ENCODE measurements around the gene SDF4.

SDF4 gene, protein sequence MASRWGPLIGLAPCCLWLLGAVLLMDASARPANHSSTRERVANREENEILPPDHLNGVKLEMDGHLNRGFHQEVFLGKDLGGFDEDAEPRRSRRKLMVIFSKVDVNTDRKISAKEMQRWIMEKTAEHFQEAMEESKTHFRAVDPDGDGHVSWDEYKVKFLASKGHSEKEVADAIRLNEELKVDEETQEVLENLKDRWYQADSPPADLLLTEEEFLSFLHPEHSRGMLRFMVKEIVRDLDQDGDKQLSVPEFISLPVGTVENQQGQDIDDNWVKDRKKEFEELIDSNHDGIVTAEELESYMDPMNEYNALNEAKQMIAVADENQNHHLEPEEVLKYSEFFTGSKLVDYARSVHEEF

DNA sequence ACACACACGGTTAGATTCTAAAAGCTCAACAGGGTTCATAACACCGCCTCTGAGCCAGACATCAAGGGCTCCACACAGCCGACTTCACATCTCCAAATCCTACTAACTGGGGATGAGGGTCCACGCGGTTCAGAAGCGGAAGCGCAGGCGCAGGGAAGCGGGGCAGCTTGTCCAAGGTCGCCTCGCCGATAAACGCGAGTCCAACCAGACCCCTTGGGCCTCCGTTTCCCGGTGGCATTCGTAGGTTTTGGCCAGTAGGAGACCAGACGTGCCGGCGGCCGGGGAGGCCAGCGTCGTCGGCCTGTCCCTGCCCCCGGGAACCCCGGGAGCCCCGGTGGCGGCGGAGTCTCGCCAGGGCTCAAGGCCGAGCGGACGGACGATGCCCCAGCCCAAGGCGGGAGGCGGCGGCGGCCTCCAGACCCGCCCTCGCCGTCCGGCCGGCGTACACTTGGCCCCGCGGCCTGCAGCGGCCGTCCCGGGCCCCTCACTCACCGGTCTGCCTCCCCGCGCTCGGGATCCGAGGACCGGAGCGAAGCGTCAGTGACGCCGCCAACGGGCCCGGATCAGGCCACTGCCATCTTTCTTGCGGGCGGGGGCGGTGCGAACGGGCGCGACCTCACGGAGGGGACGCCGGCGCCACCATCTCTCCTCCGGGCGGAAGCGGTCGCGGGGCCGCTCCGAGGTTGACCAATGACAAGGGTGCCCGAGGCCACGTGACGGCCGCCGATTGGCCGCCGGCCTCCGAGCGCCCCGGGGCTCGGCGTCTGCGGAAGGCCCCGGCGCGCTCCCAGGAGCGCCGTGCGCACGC lies at the start of gene SDF4:
TSS of gene SDF4 (minus strand) at position 602 of the 808 bp plus-strand sequence. CDS start 3,229 bp downstream, outside the sequence.
- DNase-seq (ENCODE audit: low read depth, low spot score): peak; percentile 98

DNA sequence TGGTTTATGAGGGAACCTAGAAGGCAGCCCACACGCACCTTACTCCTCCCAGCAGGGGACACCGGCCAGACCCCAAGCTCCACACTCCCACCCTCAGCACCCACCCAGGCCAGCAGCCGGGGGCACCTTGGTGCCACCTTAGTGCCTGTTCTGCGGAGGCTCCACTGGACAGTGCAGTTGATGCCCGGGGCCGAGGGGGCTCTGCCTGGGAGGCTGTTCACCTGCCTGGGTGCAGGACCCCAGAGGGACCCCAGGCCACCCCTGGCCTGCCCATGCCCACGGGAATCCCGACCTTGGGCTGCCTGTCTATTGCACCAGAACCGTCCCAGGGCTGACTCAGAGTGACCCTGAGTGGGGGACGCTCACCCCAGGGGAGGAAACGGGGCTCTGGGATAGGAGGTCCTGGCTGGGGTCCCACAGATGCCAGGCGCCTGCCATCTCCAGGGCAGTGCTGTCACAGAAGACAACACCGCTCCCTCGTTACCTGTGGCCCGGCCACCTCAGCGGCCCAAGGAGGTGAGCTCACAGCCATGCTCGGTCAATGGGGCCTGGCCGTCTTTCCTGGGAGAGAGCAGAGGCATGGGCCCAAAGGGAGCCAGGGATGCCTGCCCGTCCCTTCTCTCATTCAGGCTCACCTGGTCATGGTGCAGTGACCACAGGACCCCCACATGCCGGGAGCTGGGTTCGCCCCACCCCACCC lies 49.1 kb upstream of the SDF4 start:
- DNase-seq (ENCODE audit: low read depth, low spot score): no peak

DNA sequence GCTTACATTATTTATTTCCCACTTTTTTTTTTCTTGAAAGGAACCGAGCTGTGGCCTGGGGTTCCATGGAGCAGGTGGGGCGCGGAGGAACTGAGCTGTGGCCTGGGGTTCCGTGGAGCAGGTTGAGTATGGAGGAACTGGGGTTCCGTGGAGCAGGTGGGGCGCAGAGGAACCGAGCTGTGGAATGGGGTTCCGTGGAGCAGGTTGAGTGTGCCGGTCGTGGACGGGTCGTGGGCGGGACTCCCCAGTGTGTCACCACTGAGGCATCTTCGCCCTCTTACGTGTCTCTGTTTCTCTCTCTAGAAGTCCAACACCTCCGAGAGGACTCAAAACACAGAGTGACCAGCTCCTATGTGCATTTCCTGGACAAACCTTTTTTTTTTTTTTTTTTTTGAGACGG lies 47.2 kb upstream of the SDF4 start:
- DNase-seq (ENCODE audit: low read depth, low spot score): no peak

DNA sequence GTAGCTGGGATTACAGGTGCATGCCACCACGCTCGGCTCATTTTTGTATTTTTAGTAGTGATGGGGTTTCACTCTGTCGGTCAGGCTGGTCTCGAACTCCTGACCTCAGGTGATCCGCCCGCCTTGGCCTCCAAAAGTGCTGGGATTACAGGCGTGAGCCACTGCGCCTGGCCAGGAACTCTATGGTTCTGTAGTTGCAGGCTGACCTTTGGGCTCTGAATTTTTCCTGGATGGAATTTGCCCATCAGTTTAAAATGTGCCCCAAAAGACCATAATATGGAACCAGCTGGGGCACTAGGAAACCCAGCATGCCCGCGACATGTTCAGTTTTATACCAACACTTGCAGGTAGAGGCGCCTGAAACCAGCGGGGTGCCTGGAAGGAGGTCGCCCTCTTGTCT lies 46.8 kb upstream of the SDF4 start:
- DNase-seq (ENCODE audit: low read depth, low spot score): no peak

DNA sequence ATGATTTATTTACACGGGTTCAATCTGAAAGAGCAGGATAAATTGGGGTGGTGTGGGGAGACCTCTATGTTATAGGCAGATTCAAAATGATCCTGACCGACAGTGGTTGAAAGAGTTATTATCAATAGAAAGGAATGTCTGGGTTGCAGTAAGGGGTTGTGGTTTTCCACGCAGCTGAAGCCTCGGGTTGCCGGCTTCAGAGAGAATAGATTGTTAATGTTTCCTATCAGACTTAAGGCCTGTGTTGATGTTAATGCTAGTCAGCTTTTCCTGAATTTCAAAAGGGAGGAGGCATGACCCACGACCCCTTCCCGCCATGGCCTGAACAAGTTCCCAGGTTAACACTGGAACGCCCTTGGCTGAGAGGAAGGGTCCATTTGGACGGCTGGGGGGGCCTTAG lies 44.0 kb upstream of the SDF4 start:
- no peak for DNase-seq (ENCODE audit: low read depth, low spot score)

DNA sequence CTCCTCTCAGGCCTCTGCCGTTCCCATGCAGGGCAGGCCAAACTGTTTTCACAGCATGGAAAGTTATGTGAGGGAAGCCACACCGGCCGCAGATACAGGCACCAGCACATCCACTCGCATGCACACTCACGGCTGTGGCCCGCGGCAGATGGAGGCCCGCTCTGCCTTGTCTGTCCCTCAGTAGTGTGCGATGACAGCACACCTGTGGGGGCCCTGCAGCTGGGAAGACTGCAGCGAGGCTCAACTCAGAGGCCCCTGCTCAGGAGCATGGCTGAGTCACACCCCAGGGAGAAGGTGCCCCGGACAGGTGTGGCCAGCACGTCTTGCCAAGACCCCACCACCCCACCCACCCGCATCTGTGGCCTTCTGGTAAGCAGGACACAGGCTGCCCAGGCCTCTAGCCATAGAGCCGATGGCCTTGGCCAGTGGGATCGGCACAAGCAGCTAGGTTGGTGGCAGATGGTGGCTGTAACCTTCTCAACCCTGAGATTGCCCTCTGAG lies 43.2 kb upstream of the SDF4 start:
- no peak for DNase-seq (ENCODE audit: low read depth, low spot score)

DNA sequence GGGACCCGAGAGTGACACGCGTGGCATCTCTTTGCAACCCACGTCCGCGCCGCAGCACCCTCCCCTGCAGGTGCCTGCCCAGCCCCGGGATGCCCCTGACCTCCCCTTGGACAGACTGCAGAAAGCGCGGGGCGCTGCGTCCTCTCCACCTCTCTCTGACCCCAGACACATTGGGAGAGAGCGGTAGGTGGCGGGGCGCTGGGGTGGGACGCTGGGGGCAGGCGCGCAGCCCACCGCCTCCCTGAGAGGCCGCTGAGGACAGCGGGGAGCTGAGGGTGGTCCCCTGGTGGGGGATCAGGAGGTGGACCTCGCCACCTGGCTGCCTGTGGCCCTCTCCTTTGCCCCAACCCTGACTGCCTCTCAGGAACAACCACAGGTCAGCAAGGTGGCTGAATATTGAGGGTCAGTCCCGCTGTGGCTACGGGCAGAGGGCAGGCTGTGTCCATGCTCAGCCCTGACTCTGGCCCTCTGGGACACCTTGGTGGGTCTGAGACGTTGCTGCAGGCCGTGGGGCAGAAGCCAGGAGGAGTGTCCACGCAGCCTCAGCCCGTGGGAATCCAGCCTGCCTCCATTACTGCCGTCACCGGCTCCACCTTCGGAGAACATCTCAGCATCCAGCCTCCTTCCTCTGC lies 42.6 kb upstream of the SDF4 start:
- DNase-seq (ENCODE audit: low read depth, low spot score): no peak

DNA sequence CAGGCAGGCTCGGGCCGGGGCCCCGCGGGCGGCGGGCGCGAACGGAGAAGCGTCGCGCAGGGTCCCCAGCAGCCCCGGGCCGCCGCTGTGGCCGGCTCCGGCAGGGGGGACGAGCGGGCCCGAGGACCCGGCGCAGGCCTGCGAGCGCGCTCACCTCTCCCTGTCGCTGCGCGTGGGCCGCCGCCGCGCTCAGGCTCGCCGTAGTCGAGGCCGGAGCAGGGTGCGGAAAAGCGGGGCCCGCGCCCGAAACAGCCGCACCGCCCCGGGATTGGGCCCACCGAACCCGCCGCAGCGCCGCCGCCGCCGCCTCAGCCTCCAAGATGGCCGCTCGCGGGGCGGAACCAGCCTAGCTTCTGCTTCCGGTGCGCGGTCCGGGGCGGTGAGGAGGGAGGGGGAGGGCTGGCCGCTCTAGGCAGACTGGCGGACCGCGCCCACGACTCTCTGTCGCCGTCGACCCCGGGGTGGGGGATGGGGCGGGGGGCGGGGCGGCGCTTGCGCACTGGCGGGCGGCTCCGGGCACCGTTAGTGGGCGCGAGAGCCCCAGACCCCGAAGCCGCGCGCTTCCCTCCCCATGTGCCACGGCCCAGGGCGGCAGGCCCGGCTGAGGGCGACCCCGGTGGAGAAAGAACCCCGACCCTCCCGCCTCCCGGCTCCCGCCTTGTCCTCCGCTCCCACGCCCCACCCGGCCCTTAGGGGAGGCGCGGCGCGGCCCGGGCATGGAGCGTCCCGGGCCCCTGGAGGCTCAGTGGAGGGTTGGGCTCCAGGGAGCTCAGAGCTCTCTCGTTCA lies 41.9 kb upstream of the SDF4 start, which contains the start of gene UBE2J2:
TSS of gene UBE2J2 (minus strand) at position 343 of the 787 bp plus-strand sequence. CDS start 5,862 bp downstream, outside the sequence.
- peak; percentile 86 for DNase-seq (ENCODE audit: low read depth, low spot score)

DNA sequence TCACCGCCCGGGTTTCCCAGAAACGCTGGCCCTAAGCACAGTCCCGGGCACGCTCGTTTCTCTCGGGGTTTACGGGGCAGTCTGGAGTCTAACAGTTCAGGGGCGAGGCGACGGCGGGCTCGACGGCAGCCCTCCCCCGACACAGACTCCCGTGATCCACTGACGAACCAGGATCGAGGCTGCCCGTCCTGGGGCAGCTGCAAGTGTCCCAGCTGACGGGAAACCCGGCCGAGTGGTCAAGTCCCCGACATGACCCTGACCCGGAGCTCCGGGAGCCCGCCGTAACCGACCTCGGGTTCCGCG lies 41.4 kb upstream of the SDF4 start:
- no peak for DNase-seq (ENCODE audit: low read depth, low spot score)

DNA sequence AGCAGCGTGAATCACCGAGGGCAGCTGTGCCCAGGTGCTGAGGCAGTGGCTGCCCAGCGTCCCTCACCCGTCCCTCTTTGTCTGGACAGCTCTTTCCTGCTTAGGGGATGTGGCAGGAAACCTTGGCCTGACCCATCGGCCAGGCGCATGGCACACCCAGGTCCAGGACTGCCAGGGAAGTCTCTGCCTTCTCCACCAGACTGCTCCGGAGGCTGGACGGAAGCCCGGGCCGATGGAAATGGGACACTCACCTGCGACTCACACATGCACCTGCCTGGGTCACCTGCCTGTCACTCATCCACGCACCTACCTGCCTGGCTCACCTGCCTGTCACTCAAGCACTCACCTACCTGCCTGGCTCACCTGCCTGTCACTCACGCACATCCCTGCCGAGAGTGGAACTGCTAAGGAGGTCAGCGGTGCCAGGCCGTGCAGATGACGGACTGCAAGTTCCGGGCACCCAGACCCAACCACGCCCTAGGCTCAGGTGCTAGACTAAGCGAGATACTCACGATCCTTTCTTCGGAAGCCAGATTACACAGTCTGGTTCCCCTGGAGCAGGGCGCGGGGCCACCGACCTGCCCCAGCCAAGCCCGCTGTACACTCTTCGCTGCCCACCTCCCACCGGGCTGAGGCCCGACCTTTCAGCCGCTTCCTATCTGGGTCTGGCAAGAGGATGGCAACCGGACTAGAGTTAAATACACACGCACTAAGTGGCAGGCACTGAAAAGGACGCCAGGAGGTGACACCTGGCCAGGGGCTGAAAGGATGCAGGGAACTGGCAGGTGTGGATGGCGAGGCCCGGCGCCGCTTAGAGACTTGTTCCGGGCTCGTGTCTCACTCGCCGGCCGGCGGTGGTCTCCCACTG lies 40.8 kb upstream of the SDF4 start:
- DNase-seq (ENCODE audit: low read depth, low spot score): no peak

DNA sequence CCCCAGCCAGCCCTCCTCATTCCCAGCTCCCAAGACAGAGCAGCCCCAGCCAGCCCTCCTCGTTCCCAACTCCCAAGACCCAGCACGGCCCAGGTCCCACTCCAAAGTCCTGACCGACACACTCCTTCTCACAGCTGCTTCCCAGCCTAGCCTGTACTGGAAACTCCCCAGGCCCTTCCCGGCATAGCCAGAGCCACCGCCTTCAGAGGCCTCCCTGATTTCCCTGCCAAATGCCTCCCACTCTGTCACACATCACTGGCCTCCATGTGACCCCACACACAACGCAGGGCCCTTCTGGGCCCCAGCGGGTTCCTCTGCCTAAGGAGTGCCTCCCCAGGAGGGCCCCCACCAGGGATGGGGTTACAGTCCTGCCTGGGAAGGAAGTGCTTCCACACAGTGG lies 39.0 kb upstream of the SDF4 start:
- no peak for DNase-seq (ENCODE audit: low read depth, low spot score)

DNA sequence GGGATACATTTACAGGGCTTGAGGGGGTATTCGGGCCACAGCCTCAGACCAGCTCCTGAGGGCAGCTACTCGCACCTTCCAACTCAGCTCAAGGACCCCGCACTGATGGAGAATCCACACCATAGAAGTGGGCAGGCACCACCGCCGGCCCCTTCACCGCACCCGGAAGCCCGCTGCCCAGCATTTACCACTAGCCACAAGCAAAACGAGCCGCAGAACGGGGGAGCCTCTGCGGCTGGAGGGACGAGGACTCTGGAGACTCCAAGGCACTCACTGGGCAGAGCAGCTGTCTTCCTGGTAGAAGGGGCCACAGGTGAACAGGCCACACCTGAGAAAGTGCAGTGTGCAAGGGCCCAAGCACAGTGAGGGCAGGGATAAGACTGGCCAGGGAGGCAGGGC lies 36.5 kb upstream of the SDF4 start:
- DNase-seq (ENCODE audit: low read depth, low spot score): no peak

DNA sequence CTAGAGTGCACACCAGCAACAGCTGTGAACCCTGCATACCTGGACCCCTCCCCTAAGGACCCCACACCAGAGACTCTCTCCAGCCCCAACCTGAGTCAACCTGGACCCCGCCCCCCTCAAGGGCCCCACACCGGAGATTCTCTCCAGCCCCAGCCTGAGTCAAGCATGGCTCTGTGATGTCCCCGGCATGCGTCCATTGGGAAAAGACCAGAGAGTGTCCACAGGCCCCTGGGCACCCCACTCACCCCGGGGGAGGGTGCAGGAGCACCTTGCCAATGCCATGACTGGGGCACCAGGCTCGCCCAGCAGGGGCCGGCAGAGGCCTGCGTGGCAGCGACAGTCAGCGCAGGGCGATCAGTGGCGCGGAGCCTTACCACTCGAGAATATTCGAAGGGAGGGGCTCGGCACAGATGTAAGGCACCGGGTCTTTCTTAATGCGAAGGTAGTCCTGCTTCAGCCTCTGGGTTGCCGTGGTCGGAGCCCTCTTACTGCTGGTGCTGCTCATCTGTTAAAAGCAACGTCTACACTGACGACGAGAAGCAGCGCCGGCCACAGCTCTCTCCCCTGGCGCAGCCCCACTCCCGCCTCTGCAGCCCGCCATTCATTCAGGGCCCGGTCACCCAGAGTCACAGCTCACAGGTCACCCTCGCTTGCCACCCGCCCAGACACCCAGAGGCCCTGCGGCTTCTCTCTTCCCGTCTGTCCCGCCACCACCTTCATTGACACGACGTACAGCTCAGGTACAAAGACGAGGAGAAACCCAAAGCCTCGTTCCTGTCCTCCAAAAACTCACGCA lies 35.9 kb upstream of the SDF4 start:
- no peak for DNase-seq (ENCODE audit: low read depth, low spot score)

DNA sequence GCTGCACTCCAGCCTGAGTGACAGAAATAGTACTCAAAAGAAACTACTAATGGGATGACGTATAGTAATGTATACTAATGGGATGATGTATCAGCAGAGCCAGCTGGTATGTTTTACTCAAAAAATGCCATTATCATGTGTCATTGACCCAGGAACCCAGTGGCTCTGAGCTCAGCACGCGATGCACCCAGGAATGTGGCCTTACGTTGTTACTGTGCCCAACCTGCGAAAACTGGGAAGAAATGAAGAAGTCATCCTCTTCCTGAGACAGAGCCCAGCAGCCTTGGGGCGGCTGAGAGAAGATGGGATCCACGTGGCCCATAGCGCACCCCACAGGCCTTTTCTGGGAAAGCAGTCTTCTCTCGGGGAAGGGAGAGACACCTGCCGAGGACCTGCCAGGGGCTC lies 33.1 kb upstream of the SDF4 start:
- peak; percentile 71 for DNase-seq (ENCODE audit: low read depth, low spot score)

DNA sequence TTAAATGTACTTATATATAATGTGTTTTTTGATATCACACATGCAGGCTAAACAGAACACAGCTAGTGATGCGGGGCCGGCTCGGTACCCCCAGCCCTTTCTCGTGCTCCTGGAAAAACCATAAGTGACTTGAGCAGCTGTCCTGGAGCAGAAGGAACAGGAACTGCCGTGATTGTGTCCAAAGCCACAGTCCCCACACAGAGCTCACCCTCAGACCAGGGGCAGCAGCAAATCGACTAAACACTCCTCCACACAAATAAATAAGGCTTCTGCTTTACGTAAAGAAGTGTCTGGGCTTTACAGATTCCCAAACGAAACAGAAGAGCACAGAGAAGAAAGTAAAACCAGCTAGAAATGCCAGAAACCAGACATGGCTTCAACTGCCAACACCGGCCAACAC lies 32.2 kb upstream of the SDF4 start:
- no peak for DNase-seq (ENCODE audit: low read depth, low spot score)

DNA sequence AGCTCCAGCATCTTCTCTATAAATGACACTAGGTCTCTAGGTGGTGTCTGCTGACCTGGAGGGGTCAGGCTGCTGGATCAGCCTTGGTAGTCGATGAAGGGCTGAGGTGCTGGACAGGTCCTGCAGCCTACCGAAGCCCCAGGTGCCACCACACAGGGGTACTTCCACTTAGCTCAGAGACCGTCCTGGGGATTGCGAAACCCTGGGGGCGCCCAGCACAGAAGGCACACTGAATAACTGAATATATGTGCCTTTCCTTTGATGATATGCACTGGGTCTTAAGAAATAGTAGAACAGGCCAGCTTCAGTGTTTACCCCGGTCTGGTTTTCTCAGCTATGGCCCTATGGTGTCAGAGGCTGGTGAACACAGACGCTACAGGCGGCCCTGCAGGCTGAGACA lies 31.0 kb upstream of the SDF4 start:
- no peak for DNase-seq (ENCODE audit: low read depth, low spot score)

DNA sequence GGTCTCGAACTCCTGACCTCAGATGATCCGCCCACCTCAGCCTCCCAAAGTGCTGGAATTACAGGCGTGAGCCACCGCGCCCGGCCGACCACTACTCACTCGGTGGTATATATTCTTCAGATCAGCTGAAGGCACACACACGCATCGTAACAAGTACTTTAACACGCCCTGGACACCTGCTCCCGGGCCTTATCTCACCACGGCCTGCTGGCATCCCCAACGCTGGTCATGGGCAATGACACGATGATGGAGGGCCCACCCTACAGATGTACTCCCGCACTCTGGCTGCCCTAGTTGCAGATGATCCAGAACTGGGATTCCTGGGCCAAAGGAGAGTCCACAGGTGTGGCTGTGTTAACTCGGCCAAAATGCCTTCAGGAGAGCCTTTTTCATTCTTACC lies 30.3 kb upstream of the SDF4 start:
- DNase-seq (ENCODE audit: low read depth, low spot score): no peak

DNA sequence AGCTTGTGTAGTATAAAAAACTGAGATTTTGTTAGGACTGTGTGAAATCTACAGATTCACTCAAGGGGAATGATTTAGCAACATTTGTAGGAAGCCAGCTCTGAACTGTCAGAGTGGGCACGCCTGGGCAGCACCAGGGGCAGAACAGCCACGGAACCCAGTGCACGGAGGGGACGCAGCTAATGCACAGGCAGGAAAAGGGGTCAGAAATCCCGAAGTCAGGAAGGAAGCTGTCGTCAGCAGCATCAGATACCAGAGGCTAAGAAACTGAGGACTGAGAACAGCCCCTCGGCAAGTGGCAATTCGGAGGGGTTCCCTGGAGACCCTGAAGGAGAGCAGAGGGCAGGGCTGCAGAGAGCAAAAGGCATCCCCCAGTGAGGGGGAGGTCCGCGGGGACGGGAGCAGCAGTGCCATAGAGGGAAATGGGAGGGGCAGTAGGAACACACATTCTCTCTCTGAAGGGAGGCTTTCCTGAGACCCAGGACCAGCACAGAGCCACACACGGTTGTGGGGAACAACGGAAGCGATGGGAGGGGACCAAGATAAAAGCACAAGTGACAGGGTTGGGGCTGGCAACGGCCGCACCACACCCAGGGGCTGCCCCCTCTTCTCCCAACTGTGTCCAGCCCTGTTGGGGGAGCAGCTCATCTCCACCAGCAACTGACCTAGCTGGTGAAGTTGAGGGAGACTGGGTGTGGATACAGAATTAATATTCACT lies 29.2 kb upstream of the SDF4 start:
- no peak for DNase-seq (ENCODE audit: low read depth, low spot score)

All from ELF-1 (cell line).